Measurements from ENCODE around the gene COQ8A. TPM values are rescaled to one million over a fixed set of nuclear protein-coding genes. Genes with fewer than 3 reads are reported as not detected.

Gene COQ8A
- total RNA-seq, 2 donors from 2014 or later = 61.8 to 66.1 TPM

DNA sequence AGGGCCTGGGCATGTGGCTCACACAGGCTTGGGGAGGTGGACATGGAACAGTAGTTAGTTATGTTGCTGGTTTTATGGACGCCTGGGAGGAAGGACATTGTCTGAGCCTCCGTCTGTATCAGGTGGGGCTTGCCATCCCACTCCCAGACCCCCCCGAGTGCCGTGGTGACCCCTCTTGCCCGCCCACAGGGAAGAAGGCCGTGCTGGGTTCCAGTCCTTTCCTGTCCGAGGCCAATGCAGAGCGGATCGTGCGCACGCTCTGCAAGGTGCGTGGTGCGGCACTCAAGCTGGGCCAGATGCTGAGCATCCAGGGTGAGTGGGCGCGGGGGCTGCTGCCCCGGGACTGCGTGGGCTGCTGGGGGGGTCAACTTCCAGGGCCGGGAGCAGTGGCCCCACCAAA lies 41.7 kb downstream of the COQ8A start:
- intact Hi-C loops (cut with DNase I) = no loop called here
- no peaks in the 10 kb centered on the region for H3K4me1 ChIP-seq (replicated peaks)
- DNase-seq (ENCODE audit: low spot score) = no peak
- TF ChIP-seq POLR2AphosphoS5 (IDR thresholded peaks at IDR 0.05) (no peak), CTCF (IDR thresholded peaks at IDR 0.05) (no peak), POLR2A (IDR thresholded peaks at IDR 0.05) (no peak)
- H3K27ac ChIP-seq = no peak overlapping the region
- WGBS = 93% methylated on average over 18 of the region's 18 CpGs
- no peaks in the 10 kb centered on the region for H3K9me3 ChIP-seq
- H3K4me3 ChIP-seq = no peak overlapping the region
- peaks cover 0 to 7% of the 10 kb centered on the region in 2 donors for H3K36me3 ChIP-seq
- H3K27me3 ChIP-seq (replicated peaks; ENCODE audit: insufficient read depth) = no peaks in the 10 kb centered on the region

DNA sequence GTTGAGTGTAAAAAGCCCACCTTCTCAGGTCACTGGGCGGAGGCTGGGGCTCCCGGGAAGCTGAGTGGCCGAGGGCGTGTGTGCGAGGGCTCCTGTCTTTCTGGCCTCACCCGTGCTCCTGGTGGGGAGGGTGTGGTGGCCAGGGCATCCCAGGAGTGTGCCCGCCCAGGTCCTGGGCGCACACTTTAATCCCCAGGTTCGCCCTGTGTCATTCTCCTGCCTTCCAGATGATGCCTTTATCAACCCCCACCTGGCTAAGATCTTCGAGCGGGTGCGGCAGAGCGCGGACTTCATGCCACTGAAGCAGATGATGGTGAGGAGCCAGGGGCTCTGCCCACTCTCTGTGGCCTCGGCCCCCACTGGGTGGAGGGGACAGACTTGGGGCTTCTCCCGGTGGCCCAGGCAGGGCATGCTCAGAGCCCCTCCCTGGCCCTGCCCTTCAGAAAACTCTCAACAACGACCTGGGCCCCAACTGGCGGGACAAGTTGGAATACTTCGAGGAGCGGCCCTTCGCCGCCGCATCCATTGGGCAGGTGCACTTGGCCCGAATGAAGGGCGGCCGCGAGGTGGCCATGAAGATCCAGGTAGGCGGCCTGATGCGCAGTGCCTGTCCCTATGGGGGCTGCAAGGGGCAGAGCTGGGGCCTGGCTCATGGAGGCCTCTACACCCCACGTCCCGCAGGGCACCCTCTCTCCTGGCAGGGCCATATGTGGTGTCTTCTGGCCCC lies 42.5 kb downstream of the COQ8A start:
- 92% methylated on average over 31 of the region's 31 CpGs for WGBS
- no peak overlapping the region for H3K27ac ChIP-seq
- no peaks in the 10 kb centered on the region for H3K9me3 ChIP-seq
- peaks cover 0 to 7% of the 10 kb centered on the region in 2 donors for H3K36me3 ChIP-seq
- TF ChIP-seq POLR2A (IDR thresholded peaks at IDR 0.05) (no peak), CTCF (IDR thresholded peaks at IDR 0.05) (no peak), POLR2AphosphoS5 (IDR thresholded peaks at IDR 0.05) (no peak)
- no peaks in the 10 kb centered on the region for H3K27me3 ChIP-seq (replicated peaks; ENCODE audit: insufficient read depth)
- DNase-seq (ENCODE audit: low spot score) = no peak
- no peak overlapping the region for H3K4me3 ChIP-seq
- intact Hi-C loops (cut with DNase I) = no loop called here
- peaks cover 4% of the 10 kb centered on the region for H3K4me1 ChIP-seq (replicated peaks)

GRCh38 chr1:226983247-226983991 lies 43.3 kb downstream of the COQ8A start:
- 94% methylated on average over 17 of the region's 18 CpGs for WGBS
- intact Hi-C loops (cut with DNase I) = no loop called here
- Histone ChIP-seq H3K4me3 (no peak overlapping the region), H3K9me3 (no peaks in the 10 kb centered on the region), H3K36me3 (peaks cover 0 to 7% of the 10 kb centered on the region in 2 donors), H3K27me3 (replicated peaks; ENCODE audit: insufficient read depth) (no peaks in the 10 kb centered on the region), H3K4me1 (replicated peaks) (peaks cover 10% of the 10 kb centered on the region), H3K27ac (no peak overlapping the region)
- DNase-seq (ENCODE audit: low spot score) = no peak
- no peak for TF ChIP-seq POLR2AphosphoS5 (IDR thresholded peaks at IDR 0.05)
- TF ChIP-seq CTCF (IDR thresholded peaks at IDR 0.05) = no peak
- no peak for TF ChIP-seq POLR2A (IDR thresholded peaks at IDR 0.05)

DNA sequence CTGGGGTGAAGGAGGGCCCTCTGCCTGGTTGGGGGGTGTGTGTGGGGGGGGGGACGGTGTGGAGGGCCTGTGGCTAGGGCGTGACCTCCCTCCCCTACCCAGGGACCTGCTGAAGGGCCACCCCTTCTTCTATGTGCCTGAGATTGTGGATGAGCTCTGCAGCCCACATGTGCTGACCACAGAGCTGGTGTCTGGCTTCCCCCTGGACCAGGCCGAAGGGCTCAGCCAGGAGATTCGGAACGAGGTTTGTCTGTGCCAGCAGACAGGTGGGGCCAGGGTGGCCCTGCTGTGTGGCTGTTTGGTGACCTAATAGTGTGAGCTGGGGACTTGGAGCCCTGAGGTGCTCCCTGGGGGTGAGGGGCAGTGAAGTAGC lies 43.9 kb downstream of the COQ8A start:
- Histone ChIP-seq H3K27me3 (replicated peaks; ENCODE audit: insufficient read depth) (no peaks in the 10 kb centered on the region), H3K9me3 (no peaks in the 10 kb centered on the region), H3K4me1 (replicated peaks) (peaks cover 12% of the 10 kb centered on the region), H3K27ac (no peak overlapping the region), H3K36me3 (peaks cover 0 to 7% of the 10 kb centered on the region in 2 donors), H3K4me3 (no peak overlapping the region)
- 76% methylated on average over 5 of the region's 5 CpGs for WGBS
- DNase-seq (ENCODE audit: low spot score) = no peak
- intact Hi-C loops (cut with DNase I) = no loop called here
- TF ChIP-seq POLR2A (IDR thresholded peaks at IDR 0.05) (no peak), POLR2AphosphoS5 (IDR thresholded peaks at IDR 0.05) (no peak), CTCF (IDR thresholded peaks at IDR 0.05) (no peak)

Measured in prostate gland (tissue), 2 donors.